Fibroblast of lung (primary cell): ENCODE results near the gene AKNA. TPM values are rescaled to one million over a fixed set of nuclear protein-coding genes. Genes with fewer than 3 reads are reported as not detected.

ENCODE experiments used
- DNase-seq, 2 donors: peaks; one replicate each; pipeline versions ENCODE4 v3.0.0 to v3.0.0-alpha.2; 2010; ENCODE audit warnings: low read depth in 2 of 2
- H2AFZ ChIP-seq: 2 replicates; pipeline ENCODE4 v1.5.1; 2012; ENCODE audit warnings: low read length, control low read depth, inconsistent platforms
- H3K27ac ChIP-seq: 2 replicates; pipeline ENCODE4 v1.5.1; 2011; ENCODE audit warnings: low read length, control low read depth; ENCODE audit not compliant: insufficient read depth
- H3K27me3 ChIP-seq: 2 replicates; pipeline ENCODE4 v1.5.1; 2011; ENCODE audit warnings: mild to moderate bottlenecking, low read length; ENCODE audit not compliant: control insufficient read depth, insufficient read depth
- H3K36me3 ChIP-seq: 2 replicates; pipeline ENCODE4 v1.5.1; 2011; ENCODE audit warnings: low read length; ENCODE audit not compliant: control insufficient read depth, insufficient read depth
- H3K4me1 ChIP-seq: 2 replicates; pipeline ENCODE4 v1.5.1; 2011; ENCODE audit warnings: low read length; ENCODE audit not compliant: control insufficient read depth, insufficient read depth; ENCODE audit errors: extremely low read depth
- H3K4me2 ChIP-seq: 2 replicates; pipeline ENCODE4 v1.5.1; 2011; ENCODE audit warnings: low read length, control low read depth; ENCODE audit not compliant: insufficient read depth; ENCODE audit errors: extremely low read depth
- H3K4me3 ChIP-seq, 4 experiments: fragments of 200-600 bp in 1 of 4; sonication (generic) in 1 of 4; replicated peaks in 1 of 4; 2 replicates each; pipeline ENCODE4 v1.5.1; 2011 to 2016; ENCODE audit warnings: low read length in 4 of 4, low read depth in 3 of 4, mild to moderate bottlenecking in 3 of 4, control low read depth in 2 of 4, inconsistent platforms in 1 of 4, mixed read lengths in 1 of 4; ENCODE audit not compliant: insufficient read depth in 1 of 4; ENCODE audit errors: control extremely low read depth in 1 of 4
- H3K79me2 ChIP-seq: 2 replicates; pipeline ENCODE4 v1.5.1; 2012; ENCODE audit warnings: mild to moderate bottlenecking, low read length, inconsistent platforms; ENCODE audit not compliant: control insufficient read depth, insufficient read depth
- H3K9ac ChIP-seq: 2 replicates; pipeline ENCODE4 v1.5.1; 2011; ENCODE audit warnings: mild to moderate bottlenecking, low read length, control low read depth; ENCODE audit not compliant: insufficient read depth
- H3K9me3 ChIP-seq: 2 replicates; pipeline ENCODE4 v1.5.1; 2012; ENCODE audit warnings: low read depth, low read length; ENCODE audit not compliant: control insufficient read depth, insufficient read depth
- H4K20me1 ChIP-seq: 2 replicates; pipeline ENCODE4 v1.5.1; 2011; ENCODE audit warnings: low read length; ENCODE audit not compliant: control insufficient read depth, insufficient read depth; ENCODE audit errors: extremely low read depth
- CTCF ChIP-seq, 2 donors: IDR thresholded peaks in 1 of 2; conservative IDR thresholded peaks in 1 of 2; 1 replicate in 1 of 2; 2 replicates in 1 of 2; pipeline ENCODE4 v1.5.1; 2011 to 2012; ENCODE audit warnings: low read length in 2 of 2, control low read depth in 1 of 2, inconsistent platforms in 1 of 2, low read depth in 1 of 2, mild to moderate bottlenecking in 1 of 2
- EZH2 ChIP-seq: IDR thresholded peaks from 2 replicates; pipeline ENCODE4 v1.5.1; 2012; ENCODE audit warnings: low read length, control low read depth, mild to moderate bottlenecking; ENCODE audit errors: missing control alignments
- polyA plus RNA-seq, 2 donors: library from polyadenylated mRNA; depleted of rRNA in 1 of 2; stranded (reverse) in 1 of 2; unstranded in 1 of 2; fragments of >200 nt; gene quantifications; 2 replicates each; pipeline ENCODE4 v1.2.1, GENCODE V29; 2011 to 2012; ENCODE audit warnings: missing spikeins in 1 of 2
- total RNA-seq: library from RNA; depleted of rRNA; stranded (reverse); fragments of >200 nt; gene quantifications from 2 replicates; pipeline ENCODE4 v1.2.1, GENCODE V29; 2014

AKNA gene
- total and polyA plus RNA-seq, 2 donors (not counting 1 experiment from before 2014, with no cell fraction given) = 5.6 to 19.3 TPM

- H3K36me3 ChIP-seq = peaks cover 8% of the 10 kb centered on the region
- H3K9me3 ChIP-seq = no peaks in the 10 kb centered on the region
- no peak for TF ChIP-seq EZH2
- TF ChIP-seq CTCF (conservative IDR thresholded peaks at IDR 0.05 in 1 of 2, IDR thresholded peaks at IDR 0.05 in 1 of 2; ENCODE audit: low read depth in 1 of 2, low read length in 2 of 2) = no peak
- no peak overlapping the region for H2AFZ ChIP-seq
- no peak overlapping the region for H3K9ac ChIP-seq
- H3K4me1 ChIP-seq = peaks cover 14% of the 10 kb centered on the region
- no peaks in the 10 kb centered on the region for H3K79me2 ChIP-seq
- no peak overlapping the region for H3K4me3 ChIP-seq
- DNase-seq = no peak
- no peaks in the 10 kb centered on the region for H4K20me1 ChIP-seq
- H3K27ac ChIP-seq = no peak overlapping the region
- H3K27me3 ChIP-seq = no peaks in the 10 kb centered on the region
- H3K4me2 ChIP-seq = no peak overlapping the region
These were observed 16.3 kb downstream of the AKNA start for GRCh38 chr9:114371343-114371944.

GRCh38 chr9:114370968-114371320 is 16.8 kb downstream of the AKNA start:
- Histone ChIP-seq H3K4me2 (no peak overlapping the region), H3K27ac (no peak overlapping the region), H3K9me3 (no peaks in the 10 kb centered on the region), H3K27me3 (no peaks in the 10 kb centered on the region), H4K20me1 (no peaks in the 10 kb centered on the region), H3K79me2 (no peaks in the 10 kb centered on the region), H3K4me3 (no peak overlapping the region), H3K9ac (no peak overlapping the region), H3K36me3 (peaks cover 8% of the 10 kb centered on the region), H3K4me1 (peaks cover 14% of the 10 kb centered on the region), H2AFZ (no peak overlapping the region)
- DNase-seq = no peak
- TF ChIP-seq CTCF (conservative IDR thresholded peaks at IDR 0.05 in 1 of 2, IDR thresholded peaks at IDR 0.05 in 1 of 2; ENCODE audit: low read depth in 1 of 2, low read length in 2 of 2) (no peak), EZH2 (no peak)

GRCh38 chr9:114370251-114370967 is 17.4 kb downstream of the AKNA start:
- H3K27ac ChIP-seq = no peak overlapping the region
- H3K9me3 ChIP-seq = no peaks in the 10 kb centered on the region
- H4K20me1 ChIP-seq = no peaks in the 10 kb centered on the region
- H3K4me1 ChIP-seq = peaks cover 14% of the 10 kb centered on the region
- DNase-seq = no peak
- no peak for TF ChIP-seq EZH2
- no peak for TF ChIP-seq CTCF (conservative IDR thresholded peaks at IDR 0.05 in 1 of 2, IDR thresholded peaks at IDR 0.05 in 1 of 2; ENCODE audit: low read depth in 1 of 2, low read length in 2 of 2)
- H3K27me3 ChIP-seq = no peaks in the 10 kb centered on the region
- no peak overlapping the region for H3K4me2 ChIP-seq
- H3K36me3 ChIP-seq = peaks cover 8% of the 10 kb centered on the region
- H2AFZ ChIP-seq = no peak overlapping the region
- H3K79me2 ChIP-seq = no peaks in the 10 kb centered on the region
- no peak overlapping the region for H3K4me3 ChIP-seq
- no peak overlapping the region for H3K9ac ChIP-seq
